ENCODE measurements around the gene ADAM12. TPM values are rescaled to one million over a fixed set of nuclear protein-coding genes. Genes with fewer than 3 reads are reported as not detected.
"Not testable (repeated sequence)": the region's sequence is repeated elsewhere in the genome, so short reads cannot be mapped to it uniquely, and the experiment has no call there.

ADAM12 gene
- total RNA-seq, 1 donor from 2014 or later = not detected

DNA sequence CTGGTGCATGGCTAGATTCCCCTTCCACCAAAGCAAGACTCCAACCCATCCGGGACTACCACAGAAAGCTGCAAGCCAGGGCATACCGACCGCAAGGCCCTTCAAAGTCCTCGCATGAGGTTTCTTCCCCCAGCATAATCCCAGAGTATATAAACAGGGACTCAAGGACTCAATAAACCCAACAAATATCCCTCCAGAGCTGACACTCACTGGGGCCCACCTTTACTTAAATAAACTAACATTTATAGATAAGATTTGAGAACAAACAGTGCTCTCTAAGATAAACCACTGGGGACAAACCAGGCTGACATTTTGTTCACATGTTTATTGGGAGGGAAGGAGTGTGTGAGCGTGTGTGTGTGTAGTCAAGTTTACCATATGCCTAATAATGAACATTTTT is 138.2 kb downstream of the ADAM12 start:
- TF ChIP-seq, protein P1, sequence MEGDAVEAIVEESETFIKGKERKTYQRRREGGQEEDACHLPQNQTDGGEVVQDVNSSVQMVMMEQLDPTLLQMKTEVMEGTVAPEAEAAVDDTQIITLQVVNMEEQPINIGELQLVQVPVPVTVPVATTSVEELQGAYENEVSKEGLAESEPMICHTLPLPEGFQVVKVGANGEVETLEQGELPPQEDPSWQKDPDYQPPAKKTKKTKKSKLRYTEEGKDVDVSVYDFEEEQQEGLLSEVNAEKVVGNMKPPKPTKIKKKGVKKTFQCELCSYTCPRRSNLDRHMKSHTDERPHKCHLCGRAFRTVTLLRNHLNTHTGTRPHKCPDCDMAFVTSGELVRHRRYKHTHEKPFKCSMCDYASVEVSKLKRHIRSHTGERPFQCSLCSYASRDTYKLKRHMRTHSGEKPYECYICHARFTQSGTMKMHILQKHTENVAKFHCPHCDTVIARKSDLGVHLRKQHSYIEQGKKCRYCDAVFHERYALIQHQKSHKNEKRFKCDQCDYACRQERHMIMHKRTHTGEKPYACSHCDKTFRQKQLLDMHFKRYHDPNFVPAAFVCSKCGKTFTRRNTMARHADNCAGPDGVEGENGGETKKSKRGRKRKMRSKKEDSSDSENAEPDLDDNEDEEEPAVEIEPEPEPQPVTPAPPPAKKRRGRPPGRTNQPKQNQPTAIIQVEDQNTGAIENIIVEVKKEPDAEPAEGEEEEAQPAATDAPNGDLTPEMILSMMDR (IDR thresholded peaks at IDR 0.05) = no peak
- Histone ChIP-seq H3K4me1 (peaks cover 0 to 12% of the 10 kb centered on the region in 2 donors), H3K36me3 (no peaks in the 10 kb centered on the region), H3K4me3 (no peak overlapping the region), H3K9me3 (no peaks in the 10 kb centered on the region), H3K27me3 (no peaks in the 10 kb centered on the region), H3K27ac (no peak overlapping the region)
- DNase-seq (ENCODE audit: low spot score in 2 of 2) = no peak
- intact Hi-C loops (cut with DNase I) = no loop called here

DNA sequence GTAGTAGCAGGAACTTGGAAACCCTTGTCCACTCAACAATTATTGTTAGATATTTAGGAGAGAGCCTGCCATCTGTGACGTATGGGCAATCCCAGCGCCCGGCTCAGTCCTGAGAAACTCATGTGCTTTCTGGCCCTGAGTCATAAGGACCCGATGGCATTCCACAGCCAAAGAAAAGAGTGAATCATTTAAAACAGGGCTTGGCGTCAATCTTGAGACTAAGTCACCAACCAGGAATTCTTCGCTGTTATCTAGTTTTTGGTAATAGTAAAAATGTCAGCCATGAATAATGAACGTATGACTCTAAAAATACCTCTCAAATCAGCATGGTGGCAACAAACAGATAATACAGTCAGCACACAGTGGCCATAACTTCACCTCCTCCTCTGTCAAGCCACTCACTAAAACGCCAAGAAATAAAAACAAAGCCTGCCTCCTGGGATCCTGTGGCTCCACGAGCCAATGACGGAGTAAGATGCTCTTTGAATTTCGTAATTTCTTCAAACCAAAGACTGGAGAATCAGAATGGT is 140.8 kb downstream of the ADAM12 start:
- peak overlapping the region in 1 of 2 donors; percentile 16 for H3K4me3 ChIP-seq
- H3K4me1 ChIP-seq = peaks cover 0 to 12% of the 10 kb centered on the region in 2 donors
- H3K27ac ChIP-seq = peak overlapping the region; percentile 69 to 79
- peak; percentile 74 to 97 for DNase-seq (ENCODE audit: low spot score in 2 of 2)
- no peaks in the 10 kb centered on the region for H3K36me3 ChIP-seq
- TF ChIP-seq, protein P1 (IDR thresholded peaks at IDR 0.05) = no peak
- intact Hi-C loops (cut with DNase I) = loop anchor here (5.0 kb wide), 4 partner anchors 45 to 1830 kb away; partner anchors contain the start of gene OAT
- no peaks in the 10 kb centered on the region for H3K9me3 ChIP-seq
- no peaks in the 10 kb centered on the region for H3K27me3 ChIP-seq

DNA sequence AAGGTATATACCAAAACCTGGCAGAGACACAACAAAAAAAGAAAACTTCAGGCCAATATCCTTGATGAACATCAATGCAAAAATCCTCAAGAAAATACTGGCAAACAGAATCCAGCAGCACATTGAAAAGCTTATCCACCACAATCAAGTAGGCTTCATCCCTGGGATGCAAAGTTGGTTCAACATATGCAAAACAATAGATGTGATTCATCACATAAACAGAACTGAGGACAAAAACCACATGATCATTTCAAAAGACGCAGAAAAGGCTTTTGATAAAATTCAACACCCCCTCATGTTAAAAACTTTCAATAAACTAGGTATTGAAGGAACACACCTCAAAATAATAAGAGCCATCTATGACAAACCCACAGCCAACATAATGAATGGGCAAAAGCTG is 141.9 kb downstream of the ADAM12 start:
- intact Hi-C loops (cut with DNase I) = loop anchor here (5.0 kb wide), 4 partner anchors 44 to 1829 kb away; partner anchors contain the start of gene OAT
- H3K27me3 ChIP-seq; H3K4me3 ChIP-seq; H3K9me3 ChIP-seq; H3K36me3 ChIP-seq; H3K27ac ChIP-seq; DNase-seq (ENCODE audit: low spot score in 2 of 2): not testable (repeated sequence)
- peaks cover 0 to 12% of the 10 kb centered on the region in 2 donors for H3K4me1 ChIP-seq

DNA sequence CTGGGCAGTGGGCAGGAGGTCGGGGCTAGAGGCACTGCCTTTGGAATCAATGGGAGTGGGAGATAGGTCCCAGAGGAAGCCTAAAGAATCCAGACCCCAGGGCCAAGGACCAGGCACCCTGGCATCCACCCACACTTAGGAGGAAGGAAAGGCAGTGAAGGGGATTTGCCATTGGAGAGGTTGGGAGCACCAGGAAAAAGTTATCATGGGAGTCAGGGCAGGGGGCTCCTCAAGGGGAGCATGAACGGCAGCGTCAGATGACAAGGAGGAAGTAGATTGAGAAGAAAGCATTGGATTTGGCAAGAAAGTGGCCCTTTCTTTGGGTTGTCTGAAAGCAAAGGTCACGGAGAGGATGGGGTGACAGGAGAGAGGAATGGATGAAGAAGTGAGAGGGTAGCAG is 142.8 kb downstream of the ADAM12 start:
- Histone ChIP-seq H3K9me3 (no peaks in the 10 kb centered on the region), H3K4me1 (peaks cover 0 to 12% of the 10 kb centered on the region in 2 donors), H3K4me3 (no peak overlapping the region), H3K27me3 (no peaks in the 10 kb centered on the region), H3K27ac (no peak overlapping the region), H3K36me3 (no peaks in the 10 kb centered on the region)
- no peak for DNase-seq (ENCODE audit: low spot score in 2 of 2)
- intact Hi-C loops (cut with DNase I) = loop anchor here (5.0 kb wide), 4 partner anchors 43 to 1828 kb away; partner anchors contain the start of gene OAT
- TF ChIP-seq, protein P1 (IDR thresholded peaks at IDR 0.05) = no peak

DNA sequence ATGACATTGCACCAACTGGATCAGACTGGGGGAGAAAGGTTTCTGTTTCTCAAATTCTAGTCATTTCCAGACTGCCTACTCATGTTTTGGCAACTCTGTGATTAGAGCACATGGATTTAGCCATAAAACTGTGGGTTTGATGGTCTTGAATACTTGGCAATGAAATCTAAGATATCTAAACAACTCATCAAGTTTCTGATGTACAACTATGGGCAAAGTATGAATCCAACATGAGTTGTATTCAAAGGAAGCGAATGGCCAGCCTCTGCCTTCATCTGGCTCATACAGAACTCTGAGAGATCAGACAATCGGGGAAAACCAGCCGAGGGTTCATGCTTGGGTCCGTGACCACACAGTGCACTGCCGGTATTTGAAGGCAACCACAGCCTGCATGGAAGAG is 144.3 kb downstream of the ADAM12 start:
- H3K27ac ChIP-seq = no peak overlapping the region
- H3K27me3 ChIP-seq = no peaks in the 10 kb centered on the region
- no peaks in the 10 kb centered on the region for H3K36me3 ChIP-seq
- H3K4me1 ChIP-seq = peaks cover 0 to 12% of the 10 kb centered on the region in 2 donors
- TF ChIP-seq, protein P1 (IDR thresholded peaks at IDR 0.05) = no peak
- no peaks in the 10 kb centered on the region for H3K9me3 ChIP-seq
- intact Hi-C loops (cut with DNase I) = no loop called here
- no peak overlapping the region for H3K4me3 ChIP-seq
- DNase-seq (ENCODE audit: low spot score in 2 of 2) = no peak

DNA sequence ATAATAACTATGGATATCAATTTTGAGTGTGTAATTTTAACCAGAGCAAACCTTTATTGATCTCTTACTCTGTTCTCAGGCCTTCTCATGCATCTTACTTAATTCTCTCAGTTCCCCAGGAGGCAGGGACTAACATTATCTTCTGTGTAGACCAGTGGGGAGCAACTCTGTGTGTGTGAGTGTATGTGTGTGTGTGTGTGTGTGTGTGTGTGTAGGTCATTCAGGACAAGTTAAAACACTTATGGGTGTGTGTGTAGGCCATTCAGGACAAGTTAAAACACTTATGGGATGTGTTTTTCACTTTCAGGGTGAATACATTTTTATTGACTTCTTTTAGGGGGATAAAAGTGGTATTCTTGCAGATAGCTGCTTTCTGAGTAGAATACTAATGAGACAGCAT is 145.0 kb downstream of the ADAM12 start:
- no peaks in the 10 kb centered on the region for H3K36me3 ChIP-seq
- intact Hi-C loops (cut with DNase I) = no loop called here
- H3K4me1 ChIP-seq = peaks cover 0 to 12% of the 10 kb centered on the region in 2 donors
- no peaks in the 10 kb centered on the region for H3K27me3 ChIP-seq
- no peak for DNase-seq (ENCODE audit: low spot score in 2 of 2)
- H3K4me3 ChIP-seq = no peak overlapping the region
- TF ChIP-seq, protein P1 (IDR thresholded peaks at IDR 0.05) = no peak
- H3K9me3 ChIP-seq = no peaks in the 10 kb centered on the region
- no peak overlapping the region for H3K27ac ChIP-seq

Data from ascending aorta (tissue), 2 donors.